Naive thymus-derived CD8-positive, alpha-beta T cell (primary cell): ENCODE data around the gene MAP2K5. TPM values are rescaled to one million over a fixed set of nuclear protein-coding genes. Genes with fewer than 3 reads are reported as not detected.

Experiments used
- ATAC-seq, 2 donors: fragments of 150-1000 bp; cut with Tn5 transposase in 1 of 2; sonication (Bioruptor Pico), chemical (Tn5 transposase) in 1 of 2; 1 replicate in 1 of 2; 2 replicates in 1 of 2; pipeline ENCODE4 v1.10.0; 2021; ENCODE audit warnings: mild to moderate bottlenecking in 2 of 2, moderate library complexity in 2 of 2
- POLR2A ChIA-PET: fragments of 350-600 bp; sonication (Branson Sonifier 250); formaldehyde crosslinking; loops from one replicate; lab custom pipeline; 2021; ENCODE audit warnings: antibody characterized with exemption; lab: Charles Lee
- DNase-seq, 10 donors: peaks; one replicate each; pipeline versions ENCODE4 v3.0.0 to v3.0.0-alpha.2; 2020 to 2022
- H3K27ac Mint-ChIP-seq, 10 donors: one replicate each; pipeline ENCODE4 v1.8.0; 2020 to 2022; ENCODE audit warnings: mild to moderate bottlenecking in 10 of 10, mixed read lengths in 10 of 10, moderate library complexity in 4 of 10, inconsistent platforms in 1 of 10
- H3K27me3 Mint-ChIP-seq, 5 donors: one replicate each; pipeline ENCODE4 v1.8.0; 2021 to 2022; ENCODE audit warnings: mixed read lengths in 5 of 5
- H3K36me3 Mint-ChIP-seq, 3 donors: one replicate each; pipeline ENCODE4 v1.8.0; 2020 to 2022; ENCODE audit warnings: mixed read lengths in 3 of 3, mild to moderate bottlenecking in 2 of 3, inconsistent platforms in 1 of 3
- H3K4me1 Mint-ChIP-seq, 4 donors: one replicate each; pipeline ENCODE4 v1.8.0; 2021 to 2022; ENCODE audit warnings: mixed read lengths in 4 of 4
- H3K4me3 Mint-ChIP-seq, 10 donors: one replicate each; pipeline ENCODE4 v1.8.0; 2020 to 2022; ENCODE audit warnings: mild to moderate bottlenecking in 10 of 10, mixed read lengths in 10 of 10, moderate library complexity in 6 of 10, inconsistent platforms in 1 of 10
- H3K9me3 Mint-ChIP-seq, 9 donors: one replicate each; pipeline ENCODE4 v1.8.0; 2020 to 2022; ENCODE audit warnings: mixed read lengths in 9 of 9, mild to moderate bottlenecking in 3 of 9, inconsistent platforms in 1 of 9, moderate library complexity in 1 of 9
- polyA plus RNA-seq, 3 donors: library from polyadenylated mRNA; unstranded; fragments of 300-500 nt; fragmentation: Illumina TruSeq; gene quantifications; one replicate each; pipeline ENCODE4 v1.2.3, GENCODE V29; 2021
- total RNA-seq, 8 experiments: library from RNA in 2 of 8; stranded (reverse) in 2 of 8; gene quantifications; one replicate each; pipeline ENCODE4 v1.2.3 and lab custom pipeline; 2021 to 2026

MAP2K5 gene
- total and polyA plus RNA-seq, 5 experiments from 2014 or later: 17.8 to 37.6 (median 22.5) TPM

DNA sequence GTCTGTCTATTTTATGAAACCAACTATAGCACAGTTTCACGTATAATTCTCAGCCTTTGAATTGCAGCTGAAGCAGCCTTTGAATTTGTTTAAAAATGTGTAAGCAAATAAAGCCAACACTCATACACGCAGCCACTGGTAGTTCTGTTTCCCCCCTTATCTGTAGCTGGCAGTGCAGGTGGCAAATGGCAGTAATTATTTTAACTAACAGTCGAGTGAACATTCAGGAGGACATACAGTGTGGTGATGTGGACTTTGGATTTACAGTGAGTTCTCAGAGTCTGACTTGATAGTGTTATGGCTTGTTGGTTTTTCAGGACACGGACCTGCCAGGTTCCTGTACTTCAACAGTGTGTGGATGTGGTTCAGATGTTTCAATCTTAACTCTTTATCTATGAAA is 218.8 kb downstream of the MAP2K5 start:
- DNase-seq: no peak
- POLR2A ChIA-PET: interaction anchor here (0.6 kb wide), 1 partner anchor 16 kb away, joined by 3 read pairs; no protein-coding TSS in a partner anchor
- H3K27me3 Mint-ChIP-seq: no peaks in the 10 kb centered on the region
- peak overlapping the region in 8 of 10 donors; percentile 7 to 88 (median 73) for H3K27ac Mint-ChIP-seq
- no peak for ATAC-seq
- peak overlapping the region in 9 of 10 donors; percentile 0 to 66 (median 34) for H3K4me3 Mint-ChIP-seq
- peaks cover 0 to 6% (median 0%) of the 10 kb centered on the region in 3 donors for H3K36me3 Mint-ChIP-seq
- H3K4me1 Mint-ChIP-seq: peaks cover 32 to 79% (median 77%) of the 10 kb centered on the region in 4 donors
- H3K9me3 Mint-ChIP-seq: no peaks in the 10 kb centered on the region

- Mint-ChIP-seq H3K27ac (peak overlapping the region; percentile 48 to 91 (median 76)), H3K9me3 (no peaks in the 10 kb centered on the region), H3K4me1 (peaks cover 22 to 79% (median 67%) of the 10 kb centered on the region in 4 donors)
These were observed 220.3 kb downstream of the MAP2K5 start for GRCh38 chr15:67762610-67763368.

DNA sequence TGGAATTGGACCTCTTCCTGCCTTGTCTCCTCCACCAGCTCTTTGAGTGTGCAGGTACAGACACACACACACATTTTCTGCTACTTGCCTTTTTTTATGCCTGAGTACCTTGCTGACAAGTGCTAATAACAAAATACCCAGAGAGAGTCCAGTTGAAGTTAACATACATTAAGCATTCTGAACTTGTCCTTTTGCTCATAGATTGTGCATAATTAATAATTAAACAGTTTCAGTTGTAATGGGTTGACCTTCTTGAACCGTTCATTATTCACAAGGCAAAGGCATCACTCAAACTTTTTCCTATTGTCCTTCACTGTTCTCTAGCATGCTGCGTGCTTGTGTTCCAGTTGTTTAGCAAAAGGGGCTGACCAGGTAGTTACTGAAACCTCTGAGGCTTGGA is 223.2 kb downstream of the MAP2K5 start:
- no peak overlapping the region for H3K4me3 Mint-ChIP-seq
- H3K27me3 Mint-ChIP-seq: no peaks in the 10 kb centered on the region
- H3K36me3 Mint-ChIP-seq: peaks cover 0 to 16% (median 11%) of the 10 kb centered on the region in 3 donors
- no peaks in the 10 kb centered on the region for H3K9me3 Mint-ChIP-seq
- POLR2A ChIA-PET: no interaction called here
- no peak for ATAC-seq
- H3K27ac Mint-ChIP-seq: peak overlapping the region in 1 of 10 donors; percentile 50
- H3K4me1 Mint-ChIP-seq: peaks cover 18 to 64% (median 47%) of the 10 kb centered on the region in 4 donors
- DNase-seq: no peak

More at GRCh38 chr15:67762610-67763368, 220.3 kb downstream of the MAP2K5 start:
- DNase-seq (peak in 7 of 10 donors; percentile 13 to 66 (median 40)), ATAC-seq (peak; percentile 64 to 71)
- Mint-ChIP-seq H3K36me3 (peaks cover 0 to 12% (median 6%) of the 10 kb centered on the region in 3 donors), H3K4me3 (peak overlapping the region; percentile 37 to 79 (median 64)), H3K27me3 (no peaks in the 10 kb centered on the region)
- POLR2A ChIA-PET: no interaction called here

DNA sequence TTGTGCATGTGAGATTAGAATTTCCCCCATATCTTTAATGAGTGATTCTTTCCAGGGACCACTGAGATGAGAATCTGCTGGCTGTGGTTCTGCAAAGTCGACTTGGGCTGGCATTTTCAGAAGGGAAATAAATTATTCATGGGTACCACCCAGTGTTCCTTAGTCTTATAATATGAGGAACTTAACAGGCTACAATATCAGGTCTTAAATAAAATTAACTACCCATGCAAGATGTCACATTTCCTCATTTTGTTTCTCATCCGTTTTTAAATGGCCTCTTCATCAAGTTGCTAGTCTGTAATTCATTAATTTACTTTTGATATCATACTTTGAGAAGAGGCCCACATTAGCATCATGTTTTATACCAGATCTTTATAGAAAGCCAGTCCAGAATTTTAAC is 224.5 kb downstream of the MAP2K5 start:
- Mint-ChIP-seq H3K9me3 (no peaks in the 10 kb centered on the region), H3K4me1 (peaks cover 14 to 53% (median 35%) of the 10 kb centered on the region in 4 donors), H3K27ac (peak overlapping the region in 1 of 10 donors; percentile 8), H3K36me3 (peaks cover 0 to 16% (median 11%) of the 10 kb centered on the region in 3 donors), H3K27me3 (no peaks in the 10 kb centered on the region), H3K4me3 (no peak overlapping the region)
- ATAC-seq (no peak), DNase-seq (no peak)
- POLR2A ChIA-PET: no interaction called here

GRCh38 chr15:67768313-67768977 is 225.9 kb downstream of the MAP2K5 start:
- no peak overlapping the region for H3K27ac Mint-ChIP-seq
- POLR2A ChIA-PET: no interaction called here
- no peaks in the 10 kb centered on the region for H3K27me3 Mint-ChIP-seq
- peaks cover 7 to 38% (median 22%) of the 10 kb centered on the region in 4 donors for H3K4me1 Mint-ChIP-seq
- H3K4me3 Mint-ChIP-seq: no peak overlapping the region
- DNase-seq: no peak
- no peak for ATAC-seq
- peaks cover 0 to 20% (median 20%) of the 10 kb centered on the region in 3 donors for H3K36me3 Mint-ChIP-seq
- no peaks in the 10 kb centered on the region for H3K9me3 Mint-ChIP-seq

DNA sequence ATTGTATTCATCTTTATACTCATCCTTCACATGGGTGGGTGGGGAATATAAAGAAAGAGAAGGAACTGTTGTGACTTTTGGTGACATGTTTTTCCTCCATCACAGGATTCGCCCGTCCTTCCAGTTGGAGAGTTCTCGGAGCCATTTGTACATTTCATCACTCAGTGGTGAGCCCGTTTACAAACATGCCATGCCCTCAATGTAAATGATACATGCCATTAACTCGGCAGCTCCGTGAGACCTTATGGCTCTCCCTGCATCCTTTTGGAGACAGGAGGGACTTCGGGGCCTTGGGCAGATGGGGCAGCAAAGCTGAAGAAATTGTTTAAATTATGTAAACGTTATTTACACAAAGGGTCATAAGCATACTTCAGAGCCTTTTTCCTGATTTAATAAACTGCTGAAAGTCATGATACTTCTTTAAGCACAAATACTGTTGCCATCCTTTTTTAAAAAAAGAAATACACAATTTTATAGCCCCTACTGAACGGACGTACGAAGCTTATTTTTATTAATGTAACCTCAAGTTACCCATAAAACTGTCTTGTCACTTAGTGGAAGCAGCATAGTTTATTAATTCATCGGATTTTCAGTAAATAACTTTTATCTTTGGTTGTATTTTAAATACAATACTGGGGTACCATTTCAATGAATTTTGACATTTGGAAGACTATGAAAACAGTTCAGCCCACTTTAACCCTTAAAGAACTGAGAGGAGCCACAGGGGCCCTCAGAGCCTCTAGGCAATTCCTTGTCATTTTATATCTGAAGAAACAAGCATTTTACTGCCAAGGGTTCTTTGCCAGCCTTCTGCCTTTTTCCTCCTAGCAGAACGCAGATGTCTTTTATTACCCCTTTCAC is 227.2 kb downstream of the MAP2K5 start:
- no peaks in the 10 kb centered on the region for H3K9me3 Mint-ChIP-seq
- H3K27ac Mint-ChIP-seq: no peak overlapping the region
- peaks cover 0 to 21% (median 20%) of the 10 kb centered on the region in 3 donors for H3K36me3 Mint-ChIP-seq
- H3K27me3 Mint-ChIP-seq: no peaks in the 10 kb centered on the region
- POLR2A ChIA-PET: no interaction called here
- ATAC-seq (no peak), DNase-seq (no peak)
- no peak overlapping the region for H3K4me3 Mint-ChIP-seq
- H3K4me1 Mint-ChIP-seq: peaks cover 7 to 33% (median 14%) of the 10 kb centered on the region in 4 donors

- DNase-seq (no peak), ATAC-seq (no peak)
- H3K27ac Mint-ChIP-seq: no peak overlapping the region
- no peaks in the 10 kb centered on the region for H3K27me3 Mint-ChIP-seq
- H3K4me1 Mint-ChIP-seq: peaks cover 7 to 32% (median 14%) of the 10 kb centered on the region in 4 donors
- POLR2A ChIA-PET: no interaction called here
- peaks cover 0 to 24% (median 22%) of the 10 kb centered on the region in 3 donors for H3K36me3 Mint-ChIP-seq
- H3K4me3 Mint-ChIP-seq: no peak overlapping the region
- no peaks in the 10 kb centered on the region for H3K9me3 Mint-ChIP-seq
These were observed 227.8 kb downstream of the MAP2K5 start for GRCh38 chr15:67770358-67770628.

DNA sequence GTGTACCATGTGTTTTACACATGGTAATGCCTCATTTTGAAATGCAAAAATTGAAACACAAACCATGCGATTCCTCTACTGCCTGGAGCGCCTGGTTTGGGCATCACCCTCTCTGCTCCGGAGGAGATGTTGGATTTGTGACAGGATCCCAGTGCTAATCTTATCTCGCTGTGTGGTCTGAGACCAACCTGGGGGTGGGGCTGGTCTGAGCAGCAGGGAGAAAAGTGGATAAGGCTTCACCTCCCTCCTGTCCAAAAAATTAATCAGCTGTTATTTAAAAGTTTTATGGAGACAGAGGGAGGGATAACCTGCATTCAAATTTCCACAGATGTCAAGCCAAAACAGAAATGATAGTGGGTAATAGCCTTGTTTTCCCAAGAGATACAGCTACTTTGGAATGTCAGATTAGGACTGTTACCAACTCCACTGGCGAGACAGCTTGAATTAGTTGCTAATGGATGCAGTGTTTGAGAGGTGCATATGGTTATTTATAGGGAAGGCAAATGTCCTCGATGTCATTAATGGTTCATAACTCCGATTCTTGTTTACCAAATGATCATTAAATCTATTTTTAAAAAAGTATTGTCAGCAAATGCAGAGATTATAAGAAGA is 228.8 kb downstream of the MAP2K5 start:
- Mint-ChIP-seq H3K36me3 (peaks cover 0 to 24% (median 22%) of the 10 kb centered on the region in 3 donors), H3K27ac (no peak overlapping the region), H3K9me3 (no peaks in the 10 kb centered on the region), H3K27me3 (no peaks in the 10 kb centered on the region), H3K4me3 (no peak overlapping the region), H3K4me1 (peaks cover 2 to 22% (median 8%) of the 10 kb centered on the region in 4 donors)
- no peak for DNase-seq
- POLR2A ChIA-PET: no interaction called here
- no peak for ATAC-seq

GRCh38 chr15:67774626-67775025 is 232.1 kb downstream of the MAP2K5 start:
- Mint-ChIP-seq H3K27ac (no peak overlapping the region), H3K4me1 (peaks cover 0 to 5% (median under 1%) of the 10 kb centered on the region in 4 donors), H3K4me3 (no peak overlapping the region), H3K9me3 (no peaks in the 10 kb centered on the region), H3K27me3 (no peaks in the 10 kb centered on the region), H3K36me3 (peaks cover 0 to 24% (median 11%) of the 10 kb centered on the region in 3 donors)
- ATAC-seq (no peak), DNase-seq (no peak)
- POLR2A ChIA-PET: no interaction called here

DNA sequence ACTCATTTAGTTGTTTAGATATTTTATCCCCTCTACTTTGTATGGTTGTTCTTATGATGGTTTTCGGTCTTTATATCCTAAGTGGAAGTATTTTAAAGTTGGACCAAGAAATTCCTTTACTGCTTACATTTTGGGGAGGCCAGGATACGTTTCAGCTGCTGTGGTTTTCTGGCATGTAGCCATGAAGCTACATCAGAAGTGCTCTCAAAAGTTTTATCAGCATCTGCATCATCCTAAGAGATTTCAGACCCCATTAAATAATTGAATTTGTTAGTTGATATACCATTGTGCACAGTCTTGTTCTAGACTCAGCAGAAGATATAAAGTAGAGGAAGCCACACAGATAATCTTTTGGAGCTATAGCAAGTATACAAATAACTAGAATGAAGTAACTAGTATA is 232.7 kb downstream of the MAP2K5 start:
- no peak for DNase-seq
- POLR2A ChIA-PET: no interaction called here
- Mint-ChIP-seq H3K9me3 (no peaks in the 10 kb centered on the region), H3K27me3 (no peaks in the 10 kb centered on the region), H3K27ac (no peak overlapping the region), H3K36me3 (peaks cover 0 to 22% (median 9%) of the 10 kb centered on the region in 3 donors), H3K4me1 (peaks cover 0 to 9% (median under 1%) of the 10 kb centered on the region in 4 donors), H3K4me3 (no peak overlapping the region)
- no peak for ATAC-seq

- Mint-ChIP-seq H3K4me3 (no peak overlapping the region), H3K4me1 (peaks cover 0 to 13% (median 0%) of the 10 kb centered on the region in 4 donors), H3K9me3 (no peaks in the 10 kb centered on the region), H3K27ac (no peak overlapping the region), H3K27me3 (no peaks in the 10 kb centered on the region), H3K36me3 (peaks cover 0 to 19% (median 9%) of the 10 kb centered on the region in 3 donors)
- ATAC-seq (no peak), DNase-seq (no peak)
- POLR2A ChIA-PET: no interaction called here
These were observed 233.5 kb downstream of the MAP2K5 start for GRCh38 chr15:67775998-67776397.

GRCh38 chr15:67776600-67776999 is 234.1 kb downstream of the MAP2K5 start:
- POLR2A ChIA-PET: no interaction called here
- DNase-seq (no peak), ATAC-seq (no peak)
- Mint-ChIP-seq H3K36me3 (peaks cover 0 to 19% (median 11%) of the 10 kb centered on the region in 3 donors), H3K9me3 (no peaks in the 10 kb centered on the region), H3K4me1 (peaks cover 0 to 13% (median 0%) of the 10 kb centered on the region in 4 donors), H3K4me3 (no peak overlapping the region), H3K27me3 (no peaks in the 10 kb centered on the region), H3K27ac (no peak overlapping the region)
